ENCODE measurements around the gene SERTAD1.
"Not testable (repeated sequence)": the region's sequence is repeated elsewhere in the genome, so short reads cannot be mapped to it uniquely, and the experiment has no call there.

SERTAD1 gene, protein sequence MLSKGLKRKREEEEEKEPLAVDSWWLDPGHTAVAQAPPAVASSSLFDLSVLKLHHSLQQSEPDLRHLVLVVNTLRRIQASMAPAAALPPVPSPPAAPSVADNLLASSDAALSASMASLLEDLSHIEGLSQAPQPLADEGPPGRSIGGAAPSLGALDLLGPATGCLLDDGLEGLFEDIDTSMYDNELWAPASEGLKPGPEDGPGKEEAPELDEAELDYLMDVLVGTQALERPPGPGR

DNA sequence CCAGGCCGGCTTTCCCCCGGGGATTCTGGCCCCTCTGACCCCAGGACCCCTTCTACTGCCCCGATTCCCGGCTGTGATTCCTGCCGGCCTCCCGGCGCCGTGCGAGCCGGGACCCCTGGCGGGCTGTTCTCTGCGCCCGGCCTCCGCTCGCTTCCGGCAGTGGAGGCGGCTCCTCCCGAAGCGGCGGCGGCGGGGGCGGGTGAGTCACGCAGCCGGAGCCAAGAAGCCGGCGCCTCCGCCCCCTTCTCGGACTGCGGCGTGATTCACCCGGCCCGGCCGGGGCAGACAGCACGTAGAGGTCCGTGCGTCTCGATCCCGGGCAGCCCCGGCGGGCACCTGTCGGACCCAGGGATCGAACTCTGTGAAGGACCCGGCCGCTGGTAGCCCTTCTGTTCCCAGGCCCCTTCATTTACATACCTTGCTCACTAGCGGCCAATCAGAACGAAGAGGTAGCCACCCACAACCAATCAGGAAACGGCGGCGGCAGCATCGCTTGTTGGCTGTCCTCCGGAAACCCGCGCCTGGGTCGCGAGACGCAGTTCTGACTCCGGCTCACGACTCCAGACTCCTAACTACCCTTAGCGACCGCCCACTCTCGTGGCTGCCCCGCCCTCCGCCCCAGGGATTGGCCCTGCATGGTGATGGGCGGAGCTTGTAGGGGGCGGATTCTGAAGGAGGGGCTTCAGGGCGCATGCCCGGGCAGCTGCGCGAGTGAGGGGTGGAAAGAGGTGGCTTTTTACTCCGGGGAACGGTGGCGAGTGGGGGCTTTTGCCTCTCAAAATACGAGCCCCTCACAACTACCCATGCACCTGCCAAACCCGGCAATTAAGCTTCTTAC lies at the start of gene SERTAD1:
SERTAD1 (minus strand) TSS at position 543 of the 838 bp plus-strand sequence. CDS start 2,446 bp downstream, outside the sequence.
- intact Hi-C loops (cut with DNase I): loop anchor here (5.0 kb wide), 1 partner anchor 118 kb away; no protein-coding TSS in a partner anchor
- peak; percentile 100 for DNase-seq

DNA sequence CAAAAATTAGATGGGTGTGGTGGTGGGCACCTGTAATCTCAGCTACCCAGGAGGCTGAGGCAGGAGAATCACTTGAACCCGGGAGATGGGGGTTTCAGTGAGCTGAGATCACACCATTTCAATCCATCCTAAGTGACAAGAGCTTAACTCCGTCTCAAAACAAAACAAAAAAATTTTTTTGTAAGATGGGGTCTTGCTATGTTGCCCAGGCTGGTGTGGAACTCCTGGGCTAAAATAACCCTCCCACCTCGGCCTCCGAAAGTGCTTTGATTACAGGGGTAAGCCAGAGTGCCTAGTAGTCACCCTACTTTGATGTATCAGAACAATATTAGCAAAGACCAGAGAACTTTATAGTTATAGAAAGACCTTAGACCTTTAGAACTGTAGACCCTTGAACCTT lies 48.9 kb upstream of the SERTAD1 start:
- no peak for DNase-seq
- intact Hi-C loops (cut with DNase I): no loop called here

DNA sequence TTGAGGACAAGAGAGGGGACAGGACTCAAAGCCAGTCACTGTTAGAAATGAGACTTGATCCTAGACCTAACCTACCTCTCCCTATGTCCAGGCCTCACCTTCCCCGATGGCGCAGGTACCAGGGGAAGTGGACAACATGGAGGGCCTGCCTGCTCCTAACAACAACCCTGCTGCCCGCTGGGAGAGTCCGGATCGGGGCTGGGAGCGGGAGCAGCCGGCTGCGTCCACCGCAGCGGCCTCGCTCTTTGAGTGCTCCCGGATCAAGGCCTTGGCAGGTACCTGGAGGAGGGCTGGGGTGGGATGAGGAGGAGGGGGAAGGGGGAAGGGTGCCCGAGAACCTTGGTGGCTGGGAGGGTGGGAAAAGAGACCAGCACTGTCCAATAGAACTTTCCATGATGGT lies 46.7 kb upstream of the SERTAD1 start:
- no peak for DNase-seq
- intact Hi-C loops (cut with DNase I): no loop called here

DNA sequence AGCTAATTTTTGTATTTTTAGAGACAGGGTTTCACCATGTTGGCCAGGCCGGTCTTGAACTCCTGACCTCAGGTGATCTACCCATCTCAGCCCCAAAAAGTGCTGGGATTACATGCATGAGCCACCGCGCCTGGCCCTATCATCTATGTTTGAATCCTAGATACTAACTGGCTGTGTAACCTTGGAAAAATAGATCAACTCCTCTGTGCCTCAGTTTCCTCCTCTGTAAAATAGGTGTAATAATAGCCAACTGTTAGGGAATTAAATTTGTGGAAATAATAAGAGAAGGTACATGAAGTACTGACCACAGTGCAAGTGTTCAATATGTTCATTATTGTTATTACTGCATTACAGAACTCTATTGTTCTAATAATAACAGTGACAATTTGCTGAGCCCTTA lies 45.3 kb upstream of the SERTAD1 start:
- intact Hi-C loops (cut with DNase I): no loop called here
- DNase-seq: no peak

GRCh38 chr19:40469011-40469410 lies 43.2 kb upstream of the SERTAD1 start:
- no peak for DNase-seq
- intact Hi-C loops (cut with DNase I): loop anchor here (5.0 kb wide), 1 partner anchor 63 kb away; no protein-coding TSS in a partner anchor

GRCh38 chr19:40466985-40467734 lies 41.4 kb upstream of the SERTAD1 start, which contains the start of gene SPTBN4:
TSS of gene SPTBN4 (plus strand) at chr19:40467001. CDS start at chr19:40472622, 5,621 bp downstream.
- intact Hi-C loops (cut with DNase I): loop anchor here (5.0 kb wide), 1 partner anchor 65 kb away; no protein-coding TSS in a partner anchor
- peak in 12 of 42 donors; percentile 11 to 80 (median 52) for DNase-seq

GRCh38 chr19:40466219-40466984 lies 40.6 kb upstream of the SERTAD1 start:
- peak; percentile 47 to 90 (median 72) for DNase-seq

GRCh38 chr19:40465557-40466218 lies 39.9 kb upstream of the SERTAD1 start, which contains the start of gene BLVRB:
TSS of gene BLVRB (minus strand) at chr19:40465745. CDS start at chr19:40465688, 57 bp downstream.
- intact Hi-C loops (cut with DNase I): loop anchor here (5.0 kb wide), 1 partner anchor 67 kb away; no protein-coding TSS in a partner anchor

More at GRCh38 chr19:40466219-40466984, 40.6 kb upstream of the SERTAD1 start:
- intact Hi-C loops (cut with DNase I): loop anchor here (5.0 kb wide), 1 partner anchor 66 kb away; no protein-coding TSS in a partner anchor

DNA sequence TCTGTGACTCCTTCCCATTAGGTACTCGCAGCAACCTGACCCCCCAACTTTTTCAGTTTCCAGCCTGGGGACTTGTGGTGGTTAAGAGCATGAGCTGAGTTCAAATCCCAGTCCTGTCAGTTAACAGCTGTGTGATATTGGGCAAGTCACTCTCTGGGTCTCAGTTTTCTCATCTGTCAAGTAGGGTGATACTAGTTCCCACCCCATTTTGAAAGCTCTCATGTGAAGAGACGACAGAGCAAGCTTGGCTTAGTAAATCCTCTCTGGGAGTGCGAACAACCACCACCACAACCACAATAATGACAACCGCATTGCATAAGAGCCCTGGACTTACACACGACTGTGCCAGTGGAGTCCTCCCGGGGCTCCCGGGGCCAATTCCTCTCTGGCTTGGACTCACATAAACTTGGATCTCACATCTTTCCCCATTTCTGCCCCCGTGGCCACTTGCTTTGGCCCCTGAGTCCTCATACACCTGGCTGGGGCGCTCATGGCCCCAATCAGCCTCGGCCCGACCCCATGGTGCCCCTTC lies 39.3 kb upstream of the SERTAD1 start:
- intact Hi-C loops (cut with DNase I): loop anchor here (5.0 kb wide), 1 partner anchor 67 kb away; no protein-coding TSS in a partner anchor
- peak in 2 of 42 donors; percentile 14 to 24 for DNase-seq

More at GRCh38 chr19:40465557-40466218, 39.9 kb upstream of the SERTAD1 start, which contains the start of gene BLVRB:
- DNase-seq: peak; percentile 99 to 100 (median 100)

DNA sequence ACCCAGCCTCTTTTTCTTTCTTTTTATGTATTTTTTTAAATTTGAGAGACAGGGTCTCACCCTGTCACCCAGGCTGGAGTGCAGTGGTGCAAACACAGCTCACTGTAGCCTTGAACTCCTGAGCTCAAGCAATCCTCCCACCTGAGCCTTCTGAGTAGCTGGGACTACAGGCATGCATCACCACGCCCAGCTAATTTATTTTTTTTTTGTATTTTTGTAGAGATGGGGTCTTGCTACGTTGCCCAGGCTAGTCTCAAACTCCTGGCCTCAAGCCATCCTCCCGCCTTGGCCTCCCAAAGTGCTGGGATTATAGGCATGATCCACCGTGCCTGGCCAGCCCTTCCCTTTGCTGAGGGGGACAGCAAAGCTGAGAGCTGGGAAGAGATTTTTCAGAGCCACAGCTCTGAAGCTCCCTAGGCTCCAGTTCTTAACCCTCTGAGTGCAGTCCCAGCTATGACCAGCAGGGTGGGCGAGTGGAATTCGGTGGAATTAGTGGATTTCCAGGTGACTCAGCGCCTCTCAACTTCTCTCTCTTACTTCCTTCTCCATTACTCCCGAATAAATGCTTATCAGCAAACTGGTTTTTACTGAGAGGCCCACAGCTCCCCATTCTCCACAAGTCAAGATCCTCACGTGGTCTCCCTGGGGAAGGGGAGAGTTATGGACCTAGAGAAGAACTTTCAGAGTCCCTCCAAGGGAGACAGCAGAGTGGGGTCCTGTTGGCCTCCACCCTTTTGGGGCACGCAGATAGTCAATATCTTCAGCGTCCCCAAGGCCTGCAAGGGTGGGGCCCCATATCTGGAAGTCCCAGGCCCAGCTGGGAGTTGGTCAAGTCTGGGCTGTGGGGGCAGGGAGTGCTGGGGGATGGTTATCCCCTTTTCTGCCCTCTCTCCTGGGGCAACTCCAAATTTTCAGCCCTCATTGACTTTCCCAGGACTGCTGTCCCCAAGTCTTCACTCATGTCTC lies 38.5 kb upstream of the SERTAD1 start:
- peak; percentile 62 to 94 (median 84) for DNase-seq
- intact Hi-C loops (cut with DNase I): loop anchor here (5.0 kb wide), 1 partner anchor 68 kb away; no protein-coding TSS in a partner anchor

DNA sequence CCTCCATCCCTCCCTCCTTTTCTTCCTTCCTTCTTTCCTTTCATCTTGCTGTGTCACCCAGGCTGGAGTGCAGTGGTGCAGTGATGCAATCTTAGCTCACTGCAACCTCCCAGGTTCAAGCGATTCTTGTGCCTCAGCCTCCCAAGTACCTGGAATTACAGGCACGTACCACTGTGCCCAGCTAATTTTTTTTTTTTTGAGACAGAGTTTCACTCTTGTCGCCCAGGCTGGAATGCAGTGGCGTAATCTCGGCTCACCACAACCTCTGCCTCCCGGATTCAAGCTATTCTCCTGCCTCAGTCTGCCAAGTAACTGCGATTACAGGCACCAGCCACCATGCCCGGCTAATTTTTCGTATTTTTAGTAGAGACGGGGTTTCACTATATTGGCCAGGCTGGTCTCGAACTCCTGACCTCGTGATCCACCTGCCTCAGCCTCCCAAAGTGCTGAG lies 37.8 kb upstream of the SERTAD1 start:
- intact Hi-C loops (cut with DNase I); DNase-seq: not testable (repeated sequence)

DNA sequence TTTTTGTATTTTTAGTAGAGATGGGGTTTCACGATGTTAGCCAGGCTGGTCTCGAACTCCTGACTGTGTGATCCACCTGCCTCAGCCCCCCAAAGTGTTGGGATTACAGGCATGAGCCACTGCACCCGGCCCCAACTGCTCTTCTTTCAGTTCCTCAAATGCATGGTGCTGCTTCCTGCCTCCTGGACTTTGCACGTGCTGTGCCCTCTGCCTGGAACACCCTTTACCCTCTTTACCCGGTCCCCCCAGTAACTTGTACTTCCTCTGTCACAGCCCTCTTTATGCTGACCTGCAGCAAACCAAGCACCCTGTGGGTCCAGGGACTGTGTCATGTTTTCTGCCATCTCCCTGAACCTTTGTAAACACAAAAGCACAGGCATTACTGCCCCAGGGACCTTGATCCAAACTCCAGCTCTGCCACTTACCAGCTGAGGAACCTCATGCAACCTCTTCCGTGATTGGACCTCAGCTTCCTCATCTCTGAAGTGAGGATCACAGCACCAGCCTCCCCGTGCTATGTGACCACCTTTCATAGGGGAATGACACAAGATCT lies 36.0 kb upstream of the SERTAD1 start:
- intact Hi-C loops (cut with DNase I): no loop called here
- DNase-seq: peak in 13 of 42 donors; percentile 6 to 51 (median 23)

DNA sequence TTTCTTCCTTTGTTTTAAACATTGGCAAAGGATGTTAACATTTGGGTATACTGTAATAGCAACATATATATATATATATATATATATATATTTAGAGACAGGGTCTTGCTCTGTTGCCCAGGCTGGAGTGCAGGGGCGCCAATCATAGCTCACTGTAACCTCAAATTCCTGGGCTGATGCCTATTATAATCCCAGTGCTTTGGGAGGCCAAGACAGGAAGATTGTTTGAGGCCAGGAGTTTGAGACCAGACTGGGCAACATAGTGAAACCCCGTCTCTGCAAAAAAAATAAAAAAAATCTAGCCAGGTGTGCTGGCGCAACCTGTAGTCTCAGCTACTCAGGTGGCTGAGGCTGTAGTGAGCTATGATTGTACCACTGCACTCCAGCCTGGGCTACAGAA lies 34.4 kb upstream of the SERTAD1 start:
- no peak for DNase-seq
- intact Hi-C loops (cut with DNase I): no loop called here

- DNase-seq: no peak
- intact Hi-C loops (cut with DNase I): no loop called here
These were observed 32.8 kb upstream of the SERTAD1 start for GRCh38 chr19:40458597-40458974.

DNA sequence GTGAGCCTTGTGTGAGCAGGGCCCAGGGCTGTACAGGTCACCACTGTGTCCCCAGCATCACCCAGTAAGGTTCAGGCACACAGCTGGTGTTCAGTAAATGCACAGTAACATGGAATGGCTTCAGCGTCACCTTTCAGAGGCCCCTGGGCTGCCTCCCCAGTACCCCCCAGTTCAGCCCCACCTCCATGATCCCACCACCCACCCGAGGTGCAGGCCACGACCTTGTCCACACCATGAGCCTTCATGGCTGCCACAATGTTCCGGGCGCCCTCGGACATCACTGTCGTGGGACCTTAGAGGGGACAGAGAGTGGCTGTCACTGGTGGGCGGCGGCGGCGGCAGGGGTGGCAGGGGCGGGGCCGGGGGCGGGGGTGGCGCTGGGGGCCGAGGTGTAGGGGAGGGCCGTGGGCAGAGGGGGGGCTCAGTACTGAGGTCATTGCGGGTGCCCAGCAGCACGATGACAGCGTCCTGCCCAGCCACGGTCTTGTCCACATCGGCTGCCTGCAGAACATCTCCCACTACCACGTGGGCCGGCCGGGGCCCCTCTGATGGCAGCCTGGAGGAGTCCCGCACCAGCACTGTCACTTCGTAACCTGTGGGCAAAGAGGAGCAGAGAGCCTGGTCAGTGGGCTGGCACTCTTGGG lies 32.3 kb upstream of the SERTAD1 start:
- intact Hi-C loops (cut with DNase I): no loop called here
- DNase-seq: no peak
